MCF 10A (cell line): ENCODE measurements around the gene LITAF. TPM values are rescaled to one million over a fixed set of nuclear protein-coding genes. Genes with fewer than 3 reads are reported as not detected.
A peak's percentile ranks its signal among the peaks of the same experiment; 100 is the strongest.

Experiments used
- BruUV-seq: library from RNA; stranded (reverse); fragments of 400-500 nt; replicated peaks from 2 replicates; lab custom pipeline; 2021; lab: Mats Ljungman, UMichigan
- CTCF ChIA-PET: fragments of 300-600 bp; sonication (Branson Sonifier 250); formaldehyde crosslinking; extraction: SDS; loops from one replicate; lab custom pipeline; 2021; ENCODE audit warnings: antibody characterized with exemption, inconsistent platforms; lab: Yijun Ruan, JAX
- POLR2A ChIA-PET: fragments of 300-600, 350-650 bp; sonication (Branson Sonifier 250); formaldehyde crosslinking; extraction: SDS; loops from one replicate; lab custom pipeline; 2020; ENCODE audit warnings: antibody characterized with exemption, inconsistent platforms; lab: Yijun Ruan, JAX
- DNase-seq: peaks from one replicate; pipeline ENCODE4 v3.0.0-alpha.2; 2018; ENCODE audit not compliant: unreplicated experiment
- H3K27ac Mint-ChIP-seq: one replicate; pipeline ENCODE4 v1.8.0; 2022; ENCODE audit warnings: mild to moderate bottlenecking, low read depth, mixed read lengths; ENCODE audit not compliant: unreplicated experiment
- H3K27me3 Mint-ChIP-seq: one replicate; pipeline ENCODE4 v1.8.0; 2022; ENCODE audit warnings: mixed read lengths; ENCODE audit not compliant: insufficient read depth, unreplicated experiment
- H3K36me3 Mint-ChIP-seq: one replicate; pipeline ENCODE4 v1.8.0; 2022; ENCODE audit warnings: mild to moderate bottlenecking, moderate library complexity, mixed read lengths; ENCODE audit not compliant: insufficient read depth, unreplicated experiment
- H3K4me1 Mint-ChIP-seq: one replicate; pipeline ENCODE4 v1.8.0; 2022; ENCODE audit warnings: mixed read lengths; ENCODE audit not compliant: insufficient read depth, unreplicated experiment
- H3K4me3 Mint-ChIP-seq: one replicate; pipeline ENCODE4 v1.8.0; 2022; ENCODE audit warnings: mild to moderate bottlenecking, moderate library complexity, mixed read lengths; ENCODE audit not compliant: unreplicated experiment
- H3K9me3 Mint-ChIP-seq: one replicate; pipeline ENCODE4 v1.8.0; 2022; ENCODE audit warnings: mixed read lengths; ENCODE audit not compliant: unreplicated experiment
- intact Hi-C: fragments of 100-400 bp; cut with micrococcal nuclease; formaldehyde crosslinking; loops from 2 replicates; pipeline ENCODE4 v1.14.1; 2022
- total RNA-seq: library from RNA; stranded (reverse); gene quantifications from 2 replicates; pipeline ENCODE4 v1.2.3, GENCODE V29; 2022
- TF ChIP-seq, protein P1 (sequence below): fragments of 200-600 bp; IDR thresholded peaks from one replicate; pipeline ENCODE4 v1.8.0; 2022; ENCODE audit warnings: antibody characterized with exemption, mild to moderate bottlenecking; ENCODE audit not compliant: unreplicated experiment

LITAF gene
- total RNA-seq, 1 experiment from 2014 or later = 120 TPM

DNA sequence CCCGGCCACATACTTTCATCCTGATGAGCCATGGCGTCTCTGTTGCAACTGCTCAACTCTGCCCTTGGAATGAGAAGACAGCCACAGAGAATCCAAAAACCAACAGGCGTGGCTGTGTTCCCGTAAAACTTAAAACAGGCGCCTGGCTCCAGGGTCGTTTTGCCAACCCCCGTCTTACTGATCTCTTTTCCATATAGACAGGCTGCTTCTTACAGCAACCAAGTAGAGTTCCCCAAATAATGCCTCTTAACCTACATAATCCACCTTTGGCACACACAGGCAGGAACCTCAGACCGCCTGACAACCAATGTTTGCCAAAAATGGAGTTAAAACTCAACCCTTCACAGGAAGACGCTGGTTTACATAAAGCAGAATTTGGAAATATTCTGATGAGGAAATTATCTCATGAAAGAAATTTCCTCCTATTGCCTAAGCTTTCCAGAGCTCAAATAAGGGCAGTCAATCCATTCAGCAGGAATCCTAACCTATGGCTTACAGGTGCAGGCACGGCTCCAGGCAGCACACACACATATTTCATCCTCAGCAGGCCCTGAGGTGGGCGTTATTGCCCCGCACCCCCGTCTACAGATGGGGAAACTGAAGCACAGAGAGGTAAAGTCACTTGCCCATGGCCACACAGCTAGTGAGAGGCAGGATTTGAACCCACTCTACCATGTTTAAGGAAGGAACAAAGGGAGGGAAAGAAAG lies 35.8 kb downstream of the LITAF start:
- no TSS peak for BruUV-seq
- Mint-ChIP-seq H3K27me3 (no peaks in the 10 kb centered on the region), H3K27ac (no peak overlapping the region), H3K4me3 (no peak overlapping the region), H3K9me3 (peaks cover under 1% of the 10 kb centered on the region), H3K36me3 (peaks cover 94% of the 10 kb centered on the region), H3K4me1 (no peaks in the 10 kb centered on the region)
- TF ChIP-seq, protein P1, sequence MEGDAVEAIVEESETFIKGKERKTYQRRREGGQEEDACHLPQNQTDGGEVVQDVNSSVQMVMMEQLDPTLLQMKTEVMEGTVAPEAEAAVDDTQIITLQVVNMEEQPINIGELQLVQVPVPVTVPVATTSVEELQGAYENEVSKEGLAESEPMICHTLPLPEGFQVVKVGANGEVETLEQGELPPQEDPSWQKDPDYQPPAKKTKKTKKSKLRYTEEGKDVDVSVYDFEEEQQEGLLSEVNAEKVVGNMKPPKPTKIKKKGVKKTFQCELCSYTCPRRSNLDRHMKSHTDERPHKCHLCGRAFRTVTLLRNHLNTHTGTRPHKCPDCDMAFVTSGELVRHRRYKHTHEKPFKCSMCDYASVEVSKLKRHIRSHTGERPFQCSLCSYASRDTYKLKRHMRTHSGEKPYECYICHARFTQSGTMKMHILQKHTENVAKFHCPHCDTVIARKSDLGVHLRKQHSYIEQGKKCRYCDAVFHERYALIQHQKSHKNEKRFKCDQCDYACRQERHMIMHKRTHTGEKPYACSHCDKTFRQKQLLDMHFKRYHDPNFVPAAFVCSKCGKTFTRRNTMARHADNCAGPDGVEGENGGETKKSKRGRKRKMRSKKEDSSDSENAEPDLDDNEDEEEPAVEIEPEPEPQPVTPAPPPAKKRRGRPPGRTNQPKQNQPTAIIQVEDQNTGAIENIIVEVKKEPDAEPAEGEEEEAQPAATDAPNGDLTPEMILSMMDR = no peak
- ChIA-PET CTCF (interaction anchor here (0.6 kb wide), 1 partner anchor 31 kb away, joined by 3 read pairs; no protein-coding TSS in a partner anchor), POLR2A (no interaction called here)
- peak; percentile 9 for DNase-seq
- intact Hi-C loops = no loop called here

DNA sequence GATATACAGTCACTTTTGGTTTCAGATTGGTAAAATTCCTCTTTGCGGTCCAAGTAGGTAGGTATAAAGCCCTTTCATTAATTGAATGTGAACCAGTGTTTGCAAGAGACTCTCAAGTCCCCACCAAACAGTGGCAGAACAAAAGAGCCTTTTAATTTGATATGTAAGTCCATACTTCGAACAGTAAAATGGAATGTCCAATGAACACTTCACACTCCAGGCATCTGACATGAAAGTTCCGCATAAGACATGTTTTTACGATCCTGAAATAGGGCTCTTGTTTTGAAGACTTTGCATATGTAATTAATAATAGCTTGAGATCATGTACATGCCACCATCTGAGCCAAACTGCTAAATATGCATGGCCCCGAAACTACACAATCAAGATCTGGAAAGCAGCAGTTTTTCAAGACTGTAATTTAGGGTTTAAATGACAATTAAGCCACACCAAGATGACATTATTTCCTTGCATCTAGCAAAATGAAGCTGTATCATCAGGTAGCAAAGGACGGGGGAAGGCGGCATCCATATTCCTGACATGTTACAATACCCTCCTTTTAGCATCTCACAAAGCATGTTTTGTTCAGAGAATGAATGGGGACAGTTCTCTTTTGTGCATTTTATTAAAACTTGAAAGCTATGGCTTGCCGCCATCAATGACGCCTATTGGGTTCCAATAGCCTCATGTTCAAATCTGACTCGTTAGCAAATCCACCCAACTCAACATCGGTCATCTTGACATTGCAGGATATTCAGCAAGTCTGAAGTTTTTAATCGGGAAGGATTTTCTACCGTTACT lies 39.4 kb downstream of the LITAF start:
- ChIA-PET POLR2A (interaction anchor here (1.0 kb wide), 1 partner anchor 94 kb away, joined by 4 read pairs; no protein-coding TSS in a partner anchor), CTCF (interaction anchor here (0.5 kb wide), 1 partner anchor 89 kb away, joined by 4 read pairs; no protein-coding TSS in a partner anchor)
- Mint-ChIP-seq H3K27ac (no peak overlapping the region), H3K27me3 (no peaks in the 10 kb centered on the region), H3K4me1 (no peaks in the 10 kb centered on the region), H3K36me3 (peaks cover 66% of the 10 kb centered on the region), H3K4me3 (no peak overlapping the region), H3K9me3 (no peaks in the 10 kb centered on the region)
- DNase-seq = no peak
- TF ChIP-seq, protein P1 = no peak
- intact Hi-C loops = no loop called here
- BruUV-seq = no TSS peak

GRCh38 chr16:11546608-11547061 lies 40.1 kb downstream of the LITAF start:
- TF ChIP-seq, protein P1 = no peak
- no TSS peak for BruUV-seq
- H3K27me3 Mint-ChIP-seq = no peaks in the 10 kb centered on the region
- H3K27ac Mint-ChIP-seq = no peak overlapping the region
- no peaks in the 10 kb centered on the region for H3K9me3 Mint-ChIP-seq
- ChIA-PET CTCF (interaction anchor here (1.0 kb wide), 1 partner anchor 250 kb away, joined by 3 read pairs; the partner anchor contains the start of gene ZC3H7A), POLR2A (interaction anchor here (0.7 to 1.5 kb wide), 4 partner anchors 11 to 94 kb away, joined by 3 to 5 read pairs (median 4); no protein-coding TSS in a partner anchor)
- H3K36me3 Mint-ChIP-seq = peaks cover 59% of the 10 kb centered on the region
- intact Hi-C loops = no loop called here
- H3K4me3 Mint-ChIP-seq = no peak overlapping the region
- H3K4me1 Mint-ChIP-seq = no peaks in the 10 kb centered on the region
- no peak for DNase-seq
